ENCODE measurements around the gene LHFPL3. TPM values are rescaled to one million over a fixed set of nuclear protein-coding genes. Genes with fewer than 3 reads are reported as not detected.

The LHFPL3 gene
- total and polyA plus RNA-seq, 2 donors: 0.26 TPM; not detected in 1

DNA sequence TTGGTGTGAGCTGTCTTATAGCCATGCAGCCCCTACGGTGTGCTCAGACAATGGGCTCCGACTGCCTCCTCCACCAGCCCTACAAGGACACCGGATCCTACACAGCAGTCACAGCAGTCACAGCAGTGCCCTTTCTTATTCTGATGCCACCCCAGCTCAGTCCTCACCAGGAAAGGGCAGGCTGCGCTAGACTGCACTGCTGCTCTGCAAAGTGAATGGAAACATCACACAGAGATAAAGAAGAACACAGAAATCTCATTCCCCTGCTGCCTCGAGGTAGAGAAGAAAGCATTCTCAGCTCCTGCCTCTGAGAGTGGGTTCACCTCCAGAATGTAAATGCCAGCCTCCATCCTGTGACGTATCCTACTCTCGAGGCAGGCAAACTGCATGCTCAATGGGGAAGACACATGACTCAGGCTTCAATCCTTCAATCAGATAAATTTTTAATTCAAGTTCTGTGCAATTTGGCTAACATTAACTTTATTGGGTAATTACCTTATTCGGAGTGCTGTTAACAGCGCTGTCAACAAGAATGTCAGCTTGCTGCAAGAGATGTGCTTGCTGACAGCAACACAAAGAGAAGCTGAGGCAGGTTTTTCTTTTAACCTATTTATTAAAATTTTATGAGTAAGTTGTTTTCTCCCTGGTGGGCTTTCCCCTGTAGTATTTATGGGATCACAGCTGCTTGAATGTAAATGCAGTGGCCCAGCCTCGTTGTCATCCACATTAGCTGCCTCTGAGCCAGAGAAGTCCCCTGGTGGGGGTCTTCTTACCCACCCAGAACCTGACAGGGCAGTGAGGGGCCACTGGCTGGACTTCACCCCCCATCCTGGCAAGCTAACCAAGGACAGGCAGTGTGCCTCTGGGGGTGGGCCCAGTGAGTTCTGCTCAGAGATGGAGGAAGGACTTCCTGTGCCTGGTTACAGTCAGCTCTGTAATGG, 444.3 kb downstream of the LHFPL3 start:
- no peaks in the 10 kb centered on the region for H3K36me3 ChIP-seq (ENCODE audit: insufficient read depth)
- H3K27ac ChIP-seq (ENCODE audit: low read depth): no peak overlapping the region
- WGBS: 30% methylated on average over 10 of the region's 10 CpGs
- no peak for DNase-seq (ENCODE audit: extremely low spot score)
- H3K4me3 ChIP-seq (ENCODE audit: low read depth, low read length): no peak overlapping the region
- H3K4me1 ChIP-seq (ENCODE audit: insufficient read depth): no peaks in the 10 kb centered on the region

- 82% methylated on average over 5 of the region's 5 CpGs for WGBS
- Histone ChIP-seq H3K4me1 (ENCODE audit: insufficient read depth) (no peaks in the 10 kb centered on the region), H3K36me3 (ENCODE audit: insufficient read depth) (no peaks in the 10 kb centered on the region), H3K4me3 (ENCODE audit: low read depth, low read length) (no peak overlapping the region), H3K27ac (ENCODE audit: low read depth) (no peak overlapping the region)
- DNase-seq (ENCODE audit: extremely low spot score): no peak
Measured at GRCh38 chr7:104773796-104774195, 445.4 kb downstream of the LHFPL3 start.

DNA sequence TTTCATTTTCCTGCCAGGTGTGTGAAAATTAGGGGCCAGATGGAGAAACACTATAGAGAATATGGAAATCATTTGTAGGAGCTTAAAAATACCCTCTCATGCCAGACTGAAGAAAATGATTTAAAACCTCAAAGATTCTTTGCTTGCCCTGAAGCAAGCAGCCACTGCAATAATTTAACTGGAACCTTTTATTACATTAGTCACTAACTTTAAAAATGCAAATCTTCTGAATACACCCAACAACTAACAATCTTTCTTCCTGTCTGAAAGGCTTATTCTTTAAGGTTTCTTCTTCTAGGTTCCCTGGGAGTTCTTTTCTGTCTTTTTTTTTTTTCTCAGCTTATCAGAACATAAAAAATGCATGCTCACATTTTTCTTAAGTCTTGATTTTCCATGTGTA, 447.1 kb downstream of the LHFPL3 start:
- Histone ChIP-seq H3K4me3 (ENCODE audit: low read depth, low read length) (no peak overlapping the region), H3K27ac (ENCODE audit: low read depth) (no peak overlapping the region), H3K4me1 (ENCODE audit: insufficient read depth) (no peaks in the 10 kb centered on the region), H3K36me3 (ENCODE audit: insufficient read depth) (no peaks in the 10 kb centered on the region)
- no peak for DNase-seq (ENCODE audit: extremely low spot score)

GRCh38 chr7:104777301-104777800, 448.9 kb downstream of the LHFPL3 start:
- H3K36me3 ChIP-seq (ENCODE audit: insufficient read depth): no peaks in the 10 kb centered on the region
- no peak overlapping the region for H3K27ac ChIP-seq (ENCODE audit: low read depth)
- no peak overlapping the region for H3K4me3 ChIP-seq (ENCODE audit: low read depth, low read length)
- H3K4me1 ChIP-seq (ENCODE audit: insufficient read depth): no peaks in the 10 kb centered on the region
- DNase-seq (ENCODE audit: extremely low spot score): no peak
- 72% methylated on average over 3 of the region's 3 CpGs for WGBS

DNA sequence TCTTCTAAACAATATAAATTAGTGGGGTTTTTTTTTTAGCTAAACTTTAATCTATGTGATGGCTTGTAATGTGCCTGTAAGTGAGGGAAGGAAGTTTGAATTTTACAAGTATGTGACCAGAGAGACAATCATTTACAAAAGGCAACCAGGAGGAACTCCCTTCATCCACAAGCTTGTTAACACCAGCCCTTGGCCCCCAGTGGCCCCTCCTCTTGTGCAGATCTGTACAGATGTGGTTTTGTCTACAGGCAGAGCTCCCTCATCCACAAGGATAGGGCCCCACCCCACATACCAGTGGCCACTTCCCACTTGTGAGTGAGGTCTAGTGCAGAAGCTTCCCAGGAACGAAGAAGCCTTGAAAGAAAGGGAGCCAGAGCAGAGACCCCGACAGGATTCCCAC, 451.5 kb downstream of the LHFPL3 start:
- WGBS: 73% methylated on average over 2 of the region's 2 CpGs
- Histone ChIP-seq H3K4me3 (ENCODE audit: low read depth, low read length) (no peak overlapping the region), H3K36me3 (ENCODE audit: insufficient read depth) (no peaks in the 10 kb centered on the region), H3K4me1 (ENCODE audit: insufficient read depth) (no peaks in the 10 kb centered on the region), H3K27ac (ENCODE audit: low read depth) (no peak overlapping the region)
- no peak for DNase-seq (ENCODE audit: extremely low spot score)

- H3K4me3 ChIP-seq (ENCODE audit: low read depth, low read length): no peak overlapping the region
- H3K36me3 ChIP-seq (ENCODE audit: insufficient read depth): no peaks in the 10 kb centered on the region
- H3K4me1 ChIP-seq (ENCODE audit: insufficient read depth): no peaks in the 10 kb centered on the region
- no peak overlapping the region for H3K27ac ChIP-seq (ENCODE audit: low read depth)
- no peak for DNase-seq (ENCODE audit: extremely low spot score)
Measured at GRCh38 chr7:104784686-104785085, 456.3 kb downstream of the LHFPL3 start.

GRCh38 chr7:104789780-104790179, 461.4 kb downstream of the LHFPL3 start:
- H3K27ac ChIP-seq (ENCODE audit: low read depth): no peak overlapping the region
- DNase-seq (ENCODE audit: extremely low spot score): no peak
- no peak overlapping the region for H3K4me3 ChIP-seq (ENCODE audit: low read depth, low read length)
- H3K4me1 ChIP-seq (ENCODE audit: insufficient read depth): no peaks in the 10 kb centered on the region
- 75% methylated on average over 3 of the region's 3 CpGs for WGBS
- no peaks in the 10 kb centered on the region for H3K36me3 ChIP-seq (ENCODE audit: insufficient read depth)

DNA sequence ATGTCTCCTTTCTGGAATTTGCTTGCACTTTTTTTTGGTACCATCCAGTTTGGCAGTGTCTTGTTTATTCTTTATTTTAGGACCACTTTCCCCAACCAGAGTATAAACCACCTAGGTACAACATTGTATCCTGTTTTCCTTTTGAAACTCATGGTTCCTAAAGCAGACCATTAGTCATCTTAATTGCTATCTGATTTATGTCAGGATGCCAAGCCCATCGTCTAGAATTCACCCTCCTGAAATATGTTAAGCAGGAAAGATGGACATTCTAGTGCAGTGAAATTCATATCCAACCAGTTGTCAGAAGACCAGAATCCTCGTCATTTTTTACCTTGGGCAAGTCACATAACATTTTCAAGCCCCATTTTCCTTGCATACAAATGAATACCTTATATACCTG, 462.0 kb downstream of the LHFPL3 start:
- H3K36me3 ChIP-seq (ENCODE audit: insufficient read depth): no peaks in the 10 kb centered on the region
- H3K27ac ChIP-seq (ENCODE audit: low read depth): no peak overlapping the region
- H3K4me1 ChIP-seq (ENCODE audit: insufficient read depth): no peaks in the 10 kb centered on the region
- no peak for DNase-seq (ENCODE audit: extremely low spot score)
- WGBS: 58% methylated on average over 2 of the region's 2 CpGs
- H3K4me3 ChIP-seq (ENCODE audit: low read depth, low read length): no peak overlapping the region

DNA sequence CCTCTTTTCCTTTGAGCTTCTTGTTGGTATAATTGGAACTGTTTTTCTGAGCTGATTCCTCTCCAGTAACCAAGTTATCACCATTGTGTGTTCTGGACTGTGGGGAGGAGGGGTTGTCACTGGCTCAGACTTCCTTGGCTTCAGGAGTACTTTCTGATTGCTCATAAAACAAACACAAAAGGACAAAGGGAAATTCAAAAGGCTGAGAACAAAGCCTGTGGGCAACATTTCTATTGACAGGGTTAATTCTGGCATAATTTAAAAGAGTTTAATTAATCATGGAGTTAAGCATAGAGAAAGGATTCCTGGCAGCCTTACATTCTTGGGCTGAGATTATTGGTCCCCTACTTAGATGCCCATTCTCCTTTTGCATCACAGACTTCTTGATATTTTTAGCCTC, 462.7 kb downstream of the LHFPL3 start:
- DNase-seq (ENCODE audit: extremely low spot score): no peak
- Histone ChIP-seq H3K27ac (ENCODE audit: low read depth) (no peak overlapping the region), H3K4me1 (ENCODE audit: insufficient read depth) (no peaks in the 10 kb centered on the region), H3K4me3 (ENCODE audit: low read depth, low read length) (no peak overlapping the region), H3K36me3 (ENCODE audit: insufficient read depth) (no peaks in the 10 kb centered on the region)

- Histone ChIP-seq H3K4me1 (ENCODE audit: insufficient read depth) (no peaks in the 10 kb centered on the region), H3K36me3 (ENCODE audit: insufficient read depth) (no peaks in the 10 kb centered on the region), H3K4me3 (ENCODE audit: low read depth, low read length) (no peak overlapping the region), H3K27ac (ENCODE audit: low read depth) (no peak overlapping the region)
- no peak for DNase-seq (ENCODE audit: extremely low spot score)
- 86% methylated on average over 7 of the region's 7 CpGs for WGBS
Measured at GRCh38 chr7:104793066-104793465, 464.7 kb downstream of the LHFPL3 start.

GRCh38 chr7:104794154-104794553, 465.8 kb downstream of the LHFPL3 start:
- no peak overlapping the region for H3K4me3 ChIP-seq (ENCODE audit: low read depth, low read length)
- no peak for DNase-seq (ENCODE audit: extremely low spot score)
- 83% methylated on average over 3 of the region's 3 CpGs for WGBS
- H3K36me3 ChIP-seq (ENCODE audit: insufficient read depth): no peaks in the 10 kb centered on the region
- no peaks in the 10 kb centered on the region for H3K4me1 ChIP-seq (ENCODE audit: insufficient read depth)
- H3K27ac ChIP-seq (ENCODE audit: low read depth): no peak overlapping the region

DNA sequence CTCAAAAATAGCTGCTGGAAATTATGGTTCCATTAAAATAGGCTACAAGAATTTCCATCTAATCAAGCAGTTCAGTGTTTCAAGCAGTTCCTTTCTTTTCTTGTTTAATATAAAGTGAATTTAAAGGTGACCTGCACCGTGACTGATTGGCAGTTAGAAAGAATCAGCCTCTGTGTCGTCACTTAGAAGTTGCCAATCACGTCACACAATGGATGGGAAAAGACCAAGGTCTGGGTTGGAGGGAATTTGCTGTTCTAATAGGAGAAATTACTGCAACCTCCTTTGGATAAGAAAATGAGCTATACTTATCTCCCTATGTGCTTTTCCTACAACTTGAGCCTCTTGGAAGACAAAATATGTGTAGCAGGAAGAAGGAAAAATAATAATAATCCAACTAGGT, 466.2 kb downstream of the LHFPL3 start:
- H3K4me3 ChIP-seq (ENCODE audit: low read depth, low read length): no peak overlapping the region
- H3K36me3 ChIP-seq (ENCODE audit: insufficient read depth): no peaks in the 10 kb centered on the region
- no peak overlapping the region for H3K27ac ChIP-seq (ENCODE audit: low read depth)
- no peaks in the 10 kb centered on the region for H3K4me1 ChIP-seq (ENCODE audit: insufficient read depth)
- DNase-seq (ENCODE audit: extremely low spot score): no peak
- 68% methylated on average over 3 of the region's 3 CpGs for WGBS

DNA sequence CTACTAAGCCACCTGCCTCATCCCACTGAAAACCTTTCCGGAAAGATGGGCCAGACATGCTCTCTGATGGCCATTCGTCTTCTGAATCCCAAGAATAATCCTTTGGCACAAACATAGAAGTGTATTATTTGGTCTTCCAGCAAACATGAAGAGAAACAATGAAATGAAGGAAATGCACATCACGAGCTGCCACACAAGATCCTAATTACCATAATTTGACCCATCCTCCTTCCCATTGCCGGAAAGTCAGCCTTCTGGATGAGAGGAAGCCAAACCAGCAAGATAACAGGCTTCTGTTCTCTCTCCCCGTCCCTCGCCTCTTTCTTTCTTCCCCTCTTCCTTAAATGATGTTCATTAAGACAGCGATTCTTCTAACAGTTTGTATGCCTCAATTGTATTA, 466.7 kb downstream of the LHFPL3 start:
- WGBS: 62% methylated on average over 7 of the region's 7 CpGs

GRCh38 chr7:104795616-104796398, 467.4 kb downstream of the LHFPL3 start:
- H3K4me3 ChIP-seq (ENCODE audit: low read depth, low read length): no peak overlapping the region
- no peak for DNase-seq (ENCODE audit: extremely low spot score)
- WGBS: 78% methylated on average over 7 of the region's 7 CpGs
- no peaks in the 10 kb centered on the region for H3K36me3 ChIP-seq (ENCODE audit: insufficient read depth)
- H3K27ac ChIP-seq (ENCODE audit: low read depth): no peak overlapping the region
- no peaks in the 10 kb centered on the region for H3K4me1 ChIP-seq (ENCODE audit: insufficient read depth)

More for the DNA sequence above, 466.7 kb downstream of the LHFPL3 start:
- no peak overlapping the region for H3K27ac ChIP-seq (ENCODE audit: low read depth)
- DNase-seq (ENCODE audit: extremely low spot score): no peak
- H3K4me3 ChIP-seq (ENCODE audit: low read depth, low read length): no peak overlapping the region
- no peaks in the 10 kb centered on the region for H3K36me3 ChIP-seq (ENCODE audit: insufficient read depth)
- H3K4me1 ChIP-seq (ENCODE audit: insufficient read depth): no peaks in the 10 kb centered on the region
